Measurements from ENCODE around the gene LTBP2.

LTBP2 gene

DNA sequence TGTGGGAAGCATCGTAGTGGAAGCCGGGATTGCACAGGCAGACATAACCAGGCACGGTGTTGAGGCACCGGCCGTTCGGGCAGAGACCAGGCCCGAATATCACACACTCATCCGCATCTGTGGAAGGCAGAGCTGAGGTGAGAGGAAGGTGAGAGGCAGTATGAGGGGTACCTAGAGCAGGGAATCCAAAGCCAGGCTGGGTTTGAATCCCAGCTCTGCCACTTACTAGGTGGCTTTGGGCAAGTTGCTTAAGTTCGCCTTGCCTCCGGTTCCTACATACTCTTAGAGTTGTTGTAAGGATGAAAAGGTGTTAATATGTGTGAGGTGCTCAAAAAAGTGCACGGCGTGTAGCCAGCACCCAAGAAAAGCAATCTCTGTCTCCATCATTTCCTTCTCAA lies 108.1 kb downstream of the LTBP2 start:
- DNase-seq, result no peak

DNA sequence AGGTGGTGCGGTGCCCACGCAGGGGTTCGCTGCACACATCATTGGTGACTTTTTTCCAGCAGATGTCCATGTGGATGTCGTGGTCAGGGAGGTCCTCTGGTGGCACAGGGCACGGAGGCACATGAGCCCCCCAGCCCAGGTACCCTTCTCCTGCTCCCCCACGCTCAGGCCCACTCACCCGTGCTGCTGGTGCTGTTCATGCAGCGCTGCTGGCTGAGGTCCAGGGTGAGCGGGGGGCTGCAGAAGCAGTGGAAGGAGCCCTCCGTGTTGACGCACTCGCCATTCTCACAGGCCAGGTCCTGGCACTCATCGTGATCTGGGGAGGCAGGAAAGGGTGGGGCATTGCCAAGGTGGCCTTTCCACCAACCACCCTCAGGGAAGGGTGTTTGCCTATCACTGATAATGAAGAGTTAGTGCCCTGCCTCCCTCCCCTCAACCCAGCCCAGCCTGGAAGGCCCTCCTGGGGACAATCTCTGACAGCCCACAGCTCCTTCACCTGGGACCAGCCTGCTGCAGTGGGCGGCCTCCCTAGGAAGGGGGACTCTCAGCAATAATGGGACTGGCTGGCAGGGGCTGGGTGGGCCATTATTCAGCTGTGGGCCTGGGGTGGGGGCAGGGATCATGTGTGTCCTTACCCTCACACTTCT lies 108.6 kb downstream of the LTBP2 start:
- DNase-seq, result no peak

DNA sequence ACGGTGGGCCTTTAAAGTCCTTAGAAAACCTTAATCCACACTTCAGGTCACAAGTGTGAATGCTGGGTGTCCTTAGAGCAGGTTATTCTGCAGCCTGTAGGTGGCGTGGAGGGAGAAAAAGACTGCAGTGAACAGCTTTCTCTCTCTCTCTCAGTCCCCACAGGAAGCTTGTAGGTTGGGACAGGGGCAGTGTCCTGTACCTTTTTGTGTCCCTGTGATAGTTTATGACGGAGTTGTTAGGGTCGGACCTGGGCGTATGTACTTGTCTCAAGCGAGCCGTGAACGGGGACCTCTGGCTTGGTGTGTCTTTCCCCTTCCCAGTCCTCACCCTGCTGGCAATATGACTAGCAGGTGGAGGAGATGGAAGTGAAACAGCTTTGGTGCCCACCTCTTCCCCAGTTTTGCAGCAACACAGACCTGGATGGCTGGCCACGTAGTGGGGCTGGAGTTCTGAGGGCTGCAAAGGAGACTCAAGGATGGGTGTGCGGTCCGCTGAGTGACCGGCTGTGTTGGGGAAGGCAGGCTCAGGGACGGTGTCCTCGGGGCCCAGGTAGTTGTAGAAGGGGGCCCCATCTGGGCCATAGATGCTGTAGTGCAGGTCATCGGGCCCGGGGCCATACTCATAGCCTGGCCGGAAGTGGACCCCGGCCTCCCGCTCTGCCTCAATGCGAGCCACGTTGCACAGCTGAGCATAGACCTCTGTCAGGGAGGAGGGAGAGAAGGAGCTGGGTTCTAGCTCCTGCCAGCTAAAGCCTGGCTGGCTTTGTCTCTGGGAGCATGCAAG lies 109.6 kb downstream of the LTBP2 start:
- no peak for DNase-seq

DNA sequence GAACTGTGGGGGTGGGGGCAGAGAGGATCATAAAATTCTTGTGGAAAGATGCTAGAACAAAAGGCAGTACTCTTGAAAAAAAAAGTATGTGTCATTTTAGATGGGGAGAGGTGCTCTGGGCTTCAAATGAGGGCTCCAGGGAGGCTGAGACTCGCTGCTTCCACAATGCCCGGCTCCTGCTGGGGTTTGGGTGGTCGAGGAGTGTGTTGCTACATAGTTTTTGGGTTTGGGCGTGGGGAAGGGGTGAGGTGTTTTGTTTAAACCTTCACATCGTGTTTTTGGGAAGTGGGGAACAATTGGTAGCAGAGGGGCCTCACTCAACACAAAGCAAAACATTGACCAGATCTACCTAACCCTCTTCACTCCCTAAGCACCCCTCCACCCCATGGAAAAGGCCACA lies 110.3 kb downstream of the LTBP2 start:
- DNase-seq, result no peak

DNA sequence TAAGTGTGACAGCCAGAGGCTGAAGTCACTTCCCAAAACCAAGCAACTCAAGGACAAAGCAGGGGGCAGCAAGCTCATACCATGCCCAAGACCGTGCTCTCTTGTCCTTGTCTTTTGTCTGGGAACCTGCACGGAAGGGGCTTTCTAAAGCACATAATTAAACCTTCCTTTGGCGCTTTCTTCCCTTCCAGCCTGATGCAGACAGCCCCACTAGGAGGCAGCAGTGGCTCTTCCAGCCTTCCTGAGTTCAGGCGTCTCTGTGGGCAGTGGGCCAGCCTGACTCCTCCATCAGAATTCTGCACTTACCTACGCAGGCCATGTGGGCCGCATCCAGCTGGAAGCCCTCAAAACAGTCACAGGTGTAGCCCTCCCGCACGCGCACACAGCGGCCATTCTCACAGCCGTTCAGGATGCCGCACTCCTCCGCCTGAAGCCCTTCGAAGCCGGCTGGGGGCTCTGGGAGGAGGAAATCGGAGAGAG lies 110.9 kb downstream of the LTBP2 start:
- no peak for DNase-seq

DNA sequence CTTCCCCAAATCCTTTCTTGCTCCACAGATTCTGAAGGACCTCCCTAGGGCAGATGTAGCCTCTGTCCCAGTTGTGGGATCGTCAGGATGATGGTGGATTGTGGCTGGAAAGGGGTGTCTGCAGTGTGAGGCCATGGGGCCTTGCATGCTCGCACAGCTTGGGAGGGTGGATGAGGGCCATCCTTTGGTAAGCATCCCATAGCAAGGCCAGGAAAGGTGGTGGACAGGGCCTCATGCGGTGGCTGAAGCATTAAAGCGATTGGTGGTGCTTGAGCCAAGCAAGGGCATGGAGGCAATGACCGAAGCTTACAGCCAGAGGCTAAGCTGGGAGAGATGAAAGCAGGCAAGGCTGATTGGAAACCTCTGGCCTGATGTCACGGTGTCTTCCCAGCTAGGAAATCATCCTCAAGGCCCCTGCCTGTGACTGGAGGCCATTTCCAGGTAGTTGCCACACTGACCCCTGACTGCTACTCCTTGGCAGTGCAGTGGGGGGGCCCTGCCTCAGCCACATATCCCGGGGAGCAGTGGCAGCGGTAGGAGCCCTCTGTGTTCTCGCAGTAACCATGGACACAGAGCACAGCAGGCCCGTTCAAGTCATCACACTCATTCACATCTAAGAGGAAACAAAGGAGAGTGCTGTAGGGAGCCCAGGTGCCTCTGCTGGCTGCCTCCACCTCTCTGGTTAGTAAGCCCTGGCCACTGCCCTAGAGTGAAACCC lies 111.5 kb downstream of the LTBP2 start:
- DNase-seq, result no peak

DNA sequence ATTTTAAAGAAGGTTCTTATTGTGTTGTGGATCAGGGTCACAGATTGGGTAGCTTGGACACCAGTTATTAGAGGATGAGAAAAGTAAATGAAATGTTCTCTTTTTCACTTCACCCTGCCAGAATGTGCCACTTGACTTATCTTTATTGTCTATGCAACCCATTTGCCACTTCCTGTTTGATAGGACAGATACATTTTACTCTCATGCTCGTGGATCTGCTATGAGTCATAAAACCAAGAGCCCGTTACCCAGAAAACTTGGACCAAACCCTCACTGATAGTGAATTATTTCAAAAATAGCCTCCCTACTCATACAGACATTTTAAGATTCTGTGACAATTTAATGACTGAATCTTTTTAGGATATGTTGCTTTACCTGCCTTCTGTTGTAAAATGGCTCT lies 116.7 kb downstream of the LTBP2 start:
- no peak for DNase-seq

DNA sequence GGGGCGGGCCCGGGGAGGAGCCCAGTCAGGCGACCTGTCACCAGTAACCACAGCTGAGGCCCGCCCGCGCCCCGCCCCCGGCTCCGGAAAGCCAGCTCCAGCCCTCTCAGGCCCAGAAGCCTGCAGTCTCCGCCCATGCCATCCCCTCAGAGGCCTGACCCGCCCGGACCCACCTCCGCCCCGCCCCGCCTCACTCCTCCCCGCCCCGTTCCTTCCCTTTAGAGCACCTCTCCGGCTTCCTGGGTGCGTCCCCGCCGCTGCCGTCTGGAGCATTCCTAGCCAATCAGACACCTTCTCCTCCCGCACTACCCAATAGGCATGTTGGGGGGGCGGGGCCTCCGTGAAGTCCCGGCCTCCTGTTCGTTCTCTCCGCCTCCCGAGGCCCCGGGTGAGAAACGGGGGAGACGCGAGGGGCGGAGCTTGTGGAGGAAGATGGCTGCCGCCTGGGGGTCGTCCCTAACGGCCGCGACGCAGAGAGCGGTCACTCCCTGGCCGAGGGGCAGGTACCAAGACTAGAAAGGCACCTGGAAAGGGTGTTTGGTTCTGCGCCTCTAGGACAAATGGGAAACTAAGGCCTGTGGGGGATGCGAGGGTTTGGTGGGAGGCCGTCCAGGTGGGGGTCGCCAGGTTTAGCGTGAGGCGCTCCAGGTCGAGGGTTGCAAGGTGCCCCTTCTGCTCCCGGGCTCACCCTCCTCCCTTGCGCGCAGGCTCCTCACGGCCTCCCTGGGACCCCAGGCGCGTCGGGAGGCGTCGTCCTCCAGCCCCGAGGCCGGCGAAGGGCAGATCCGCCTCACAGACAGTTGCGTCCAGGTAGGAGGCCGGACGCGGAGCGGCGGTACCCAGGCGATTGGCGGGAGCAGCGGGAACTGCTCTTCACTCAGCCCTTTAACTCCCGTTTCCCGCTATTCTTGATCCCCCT lies 118.4 kb downstream of the LTBP2 start, which contains the start of gene ISCA2:
Gene ISCA2, plus strand, starts transcription at position 423 of the 919 bp plus-strand sequence. Its CDS starts 10 bp downstream, at position 433.
- DNase-seq, result peak; percentile 100

DNA sequence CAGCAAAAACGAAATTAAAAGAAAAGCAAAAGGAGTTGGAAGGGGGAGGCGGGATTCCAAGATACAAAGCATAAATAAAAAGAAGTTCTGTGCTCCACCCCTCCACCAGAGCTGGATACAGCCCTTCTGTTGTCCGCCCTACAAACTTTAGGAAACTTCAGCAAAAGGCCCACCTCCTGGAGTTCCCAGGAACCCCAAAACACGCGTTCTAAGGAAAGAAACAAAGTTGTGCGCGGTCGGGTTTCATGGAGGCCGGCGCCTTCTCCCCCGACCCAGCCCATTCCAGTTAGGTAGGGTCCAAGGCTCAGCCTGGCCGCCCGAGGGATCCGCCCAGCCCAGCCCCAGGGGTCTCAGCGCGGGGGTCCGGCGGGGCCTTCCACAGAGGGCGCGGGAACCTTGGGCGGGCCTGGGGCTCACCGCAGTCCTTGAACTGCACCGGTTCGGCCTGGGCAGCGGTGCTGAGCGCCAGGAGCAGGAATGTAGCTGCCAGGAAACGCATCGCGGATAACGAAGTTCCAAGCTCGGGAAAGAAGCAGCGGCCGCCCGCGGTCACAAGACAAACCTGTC lies 119.2 kb downstream of the LTBP2 start, which contains the start of gene NPC2:
Gene NPC2, minus strand, starts transcription at position 530 of the 567 bp plus-strand sequence. Its CDS starts 31 bp downstream, at position 499.
- no peak for DNase-seq

DNA sequence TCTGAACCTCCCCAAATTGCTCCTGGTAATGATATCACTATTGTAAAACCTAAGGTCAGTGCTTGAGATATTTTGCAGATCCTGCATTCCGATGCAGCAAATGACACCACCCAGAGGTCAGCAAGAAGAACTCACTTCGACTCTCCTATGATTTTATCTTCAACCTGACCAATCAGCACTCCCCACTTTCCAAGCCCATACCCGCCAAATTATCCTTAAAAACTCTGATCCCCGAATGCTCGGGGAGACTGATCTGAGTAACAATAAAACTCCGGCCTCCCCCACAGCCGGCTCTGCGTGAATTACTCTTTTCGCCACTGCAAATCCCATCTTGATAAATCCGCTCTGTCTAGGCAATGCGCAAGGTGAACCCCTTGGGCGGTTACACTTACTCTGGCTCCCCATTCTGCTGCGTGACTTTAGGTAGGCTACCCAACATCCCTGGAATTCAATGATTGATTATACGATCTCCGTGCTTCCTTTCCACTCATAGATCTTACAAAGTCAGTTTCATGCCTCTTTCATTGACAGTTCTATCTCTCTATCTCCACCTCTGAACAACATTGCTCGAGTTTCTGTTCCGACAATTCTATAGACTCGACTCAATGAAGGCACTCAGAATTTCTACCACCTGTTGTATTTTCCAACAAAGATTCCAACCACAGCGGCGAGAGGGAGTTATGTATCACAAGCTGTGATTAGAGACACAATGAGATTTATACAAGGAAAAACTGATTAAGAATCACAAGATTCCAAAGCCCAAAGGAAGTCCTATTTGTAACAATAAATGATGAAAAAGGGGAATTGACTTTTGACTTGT lies 119.9 kb downstream of the LTBP2 start:
- DNase-seq, result no peak

DNA sequence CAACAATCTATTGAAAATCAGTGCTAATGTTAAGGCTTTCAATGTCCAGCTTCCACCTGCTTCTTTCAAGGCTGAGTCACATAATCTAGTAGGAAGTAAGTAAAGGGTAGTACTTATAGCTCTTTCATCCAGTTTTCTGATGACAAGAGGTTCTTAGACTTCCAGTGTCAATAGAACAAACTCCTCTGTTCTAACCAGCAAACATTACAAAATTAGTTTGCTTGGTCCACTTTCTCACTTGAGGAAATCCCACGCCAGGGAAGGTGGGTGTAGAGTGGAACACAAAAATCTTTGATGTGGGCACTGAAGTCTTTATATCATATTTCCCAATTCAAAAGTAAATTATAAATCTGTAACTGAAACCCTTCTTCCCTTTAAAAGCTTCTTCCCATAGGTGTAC lies 121.6 kb downstream of the LTBP2 start:
- no peak for DNase-seq

DNA sequence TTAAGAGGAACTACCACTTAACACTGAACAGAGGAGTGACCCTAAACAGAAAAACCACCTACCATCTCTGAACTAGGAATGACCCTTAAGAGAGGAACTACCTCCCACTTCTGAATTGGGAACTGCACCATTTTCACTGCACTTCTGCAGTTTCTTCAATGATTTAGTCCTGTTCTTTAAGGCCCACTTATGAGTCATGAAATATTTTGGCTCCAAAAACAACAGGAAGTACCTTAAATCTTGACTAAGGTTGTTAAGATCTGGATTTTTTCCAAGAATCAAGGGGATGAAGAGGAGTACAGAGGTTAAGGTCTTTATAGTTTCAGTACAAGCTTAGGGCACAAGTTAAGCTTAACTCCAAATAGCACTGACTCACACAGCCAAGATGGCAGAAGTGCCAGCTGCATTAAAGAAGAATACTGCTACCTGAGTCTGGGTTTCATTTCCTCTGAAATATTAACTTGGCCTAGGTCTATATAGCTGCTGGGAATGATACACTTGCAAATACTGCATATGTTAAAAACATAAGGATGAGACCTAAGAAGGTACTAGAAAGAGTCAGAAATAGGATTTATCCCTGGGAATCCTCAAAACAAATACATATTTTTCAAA lies 123.1 kb downstream of the LTBP2 start:
- no peak for DNase-seq

DNA sequence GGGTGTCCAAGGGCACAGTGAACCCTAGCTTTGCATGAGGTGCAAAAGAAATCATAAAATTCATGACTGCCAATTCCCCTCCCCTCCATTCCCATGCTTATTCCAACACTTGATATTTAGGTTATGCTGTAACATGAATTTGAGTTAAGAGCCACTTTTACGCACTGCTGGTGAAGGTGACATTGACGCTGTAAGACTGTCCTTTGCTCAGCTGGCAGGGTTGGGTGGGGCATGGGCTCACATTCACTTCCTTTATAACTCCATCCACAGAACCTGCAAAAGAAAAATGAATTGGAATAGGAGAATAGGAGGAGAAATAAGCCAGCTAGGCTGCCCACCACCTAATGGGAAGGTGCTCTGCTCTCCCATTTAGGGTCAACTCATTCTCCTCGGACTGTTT lies 125.9 kb downstream of the LTBP2 start:
- no peak for DNase-seq

DNA sequence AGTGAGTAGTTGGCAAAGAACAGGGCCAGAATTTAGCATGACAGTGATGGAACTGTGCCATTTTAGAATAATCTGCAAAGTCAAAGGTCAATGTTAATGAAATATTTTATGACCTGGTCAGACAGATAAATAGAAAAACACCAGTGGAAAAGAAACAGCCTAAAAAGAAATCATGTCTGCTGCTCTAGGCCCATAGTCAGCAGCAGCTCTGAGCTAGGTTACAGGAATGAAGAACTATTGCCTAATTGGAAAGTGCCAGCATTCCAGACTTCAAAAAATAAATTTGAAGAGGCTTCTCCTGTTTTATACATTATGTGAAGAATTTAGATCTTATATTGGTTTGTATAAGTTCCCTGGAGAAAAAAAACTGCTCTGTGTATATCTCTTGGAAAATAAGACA lies 128.7 kb downstream of the LTBP2 start:
- no peak for DNase-seq

DNA sequence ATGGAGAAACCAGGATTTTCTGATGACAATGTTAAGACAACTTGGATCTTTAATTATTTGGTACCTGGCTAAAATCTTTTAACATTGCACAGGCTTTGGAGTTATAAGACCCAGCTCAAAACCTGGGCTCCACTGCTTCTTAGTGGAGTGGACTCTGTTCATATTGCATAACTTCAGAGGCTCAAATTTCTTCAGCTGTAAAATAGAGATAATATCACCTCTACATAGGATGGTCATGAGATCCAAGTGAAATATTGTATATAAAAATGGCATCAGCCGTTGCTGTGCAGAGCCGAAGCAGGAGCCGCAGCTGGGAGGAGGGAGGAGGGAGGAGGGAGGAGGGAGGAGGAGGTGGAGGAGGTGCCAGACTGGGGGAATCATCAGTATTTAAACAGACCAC lies 129.5 kb downstream of the LTBP2 start:
- DNase-seq, result no peak

DNA sequence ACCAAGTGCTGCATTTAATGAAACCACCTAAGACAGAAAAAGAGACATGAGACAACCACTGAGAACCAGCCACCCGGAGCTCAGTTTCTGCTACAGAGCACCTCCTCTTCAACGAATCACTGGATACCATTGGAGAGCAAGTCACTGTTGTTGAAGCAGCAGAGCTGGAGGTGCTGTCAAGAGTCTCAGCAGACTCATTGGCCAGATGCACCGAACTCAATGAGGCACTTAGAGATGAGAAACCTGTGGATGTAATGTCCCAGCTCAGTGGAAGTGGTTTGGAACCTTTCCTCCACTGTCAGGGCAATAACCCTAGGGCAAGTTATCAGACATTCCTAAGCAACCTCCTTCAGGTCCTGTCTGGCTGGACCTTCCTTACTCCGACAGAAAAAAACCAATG lies 132.0 kb downstream of the LTBP2 start:
- no peak for DNase-seq

DNA sequence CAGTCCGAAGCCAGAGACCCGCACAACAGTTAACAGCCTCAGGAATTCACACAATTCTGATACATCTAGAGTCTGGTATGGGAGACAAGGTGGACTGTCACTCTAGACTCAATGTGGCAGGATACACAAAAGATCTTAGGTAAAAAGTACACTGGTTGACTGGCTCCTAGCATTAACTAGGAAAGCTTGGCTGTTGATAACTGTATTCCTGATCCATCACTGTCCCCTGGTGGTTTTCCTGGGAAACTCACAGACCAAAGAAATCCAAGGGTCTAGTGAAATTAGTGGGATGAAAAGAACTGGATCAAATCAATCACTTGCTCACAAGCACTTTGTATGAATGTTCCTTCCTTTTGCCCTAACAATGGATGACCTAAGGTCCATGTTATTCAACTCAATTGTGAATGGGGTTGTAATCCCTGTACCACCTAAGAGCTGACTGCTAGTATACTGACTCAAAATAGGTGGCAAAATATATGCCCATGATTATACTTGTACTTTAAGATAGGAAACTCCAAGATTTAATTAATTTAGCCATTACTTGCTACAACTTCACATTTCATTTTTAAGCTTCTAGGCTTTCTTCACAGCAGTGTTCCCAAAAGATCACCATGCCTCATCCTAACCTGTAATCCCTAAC lies 132.9 kb downstream of the LTBP2 start:
- DNase-seq, result no peak

DNA sequence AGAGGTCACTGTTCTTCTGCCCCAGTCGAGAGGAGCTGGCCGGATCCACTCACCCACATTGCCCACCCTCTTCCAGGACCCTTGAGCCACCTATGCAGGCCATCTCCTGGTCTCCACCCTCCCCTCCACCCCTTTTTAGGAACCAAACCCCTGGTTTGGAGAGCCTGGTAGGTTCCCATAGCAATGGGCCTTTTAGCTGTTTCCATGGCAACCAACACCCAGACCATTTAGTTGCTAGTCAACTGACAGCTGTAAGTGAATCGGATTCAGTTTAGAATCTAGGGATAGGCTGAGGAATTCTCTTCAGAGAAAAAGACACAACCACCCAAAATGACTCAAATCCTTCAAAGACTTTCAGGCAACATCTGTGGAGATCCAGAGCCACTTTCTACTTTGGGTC lies 135.4 kb downstream of the LTBP2 start:
- no peak for DNase-seq

DNA sequence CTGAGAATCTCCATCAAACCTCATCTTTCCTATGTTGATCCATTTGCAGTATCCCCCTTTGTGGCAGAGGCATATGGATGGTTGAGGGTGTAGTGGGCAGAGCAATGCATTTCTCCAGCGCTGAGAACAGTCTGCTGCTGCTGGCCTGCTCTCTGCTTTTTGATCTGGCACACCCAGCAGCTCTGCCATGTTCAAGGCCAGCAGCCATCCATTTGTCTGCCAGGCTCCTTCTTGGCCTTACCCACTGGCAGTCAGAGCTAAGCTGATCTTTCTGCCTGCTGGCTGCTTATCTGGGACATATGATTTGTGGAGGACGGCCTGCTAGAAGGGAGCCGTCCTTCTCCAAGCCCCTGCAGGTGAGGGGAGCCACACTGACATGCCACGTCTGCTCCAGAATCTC lies 135.9 kb downstream of the LTBP2 start:
- DNase-seq, result no peak

DNA sequence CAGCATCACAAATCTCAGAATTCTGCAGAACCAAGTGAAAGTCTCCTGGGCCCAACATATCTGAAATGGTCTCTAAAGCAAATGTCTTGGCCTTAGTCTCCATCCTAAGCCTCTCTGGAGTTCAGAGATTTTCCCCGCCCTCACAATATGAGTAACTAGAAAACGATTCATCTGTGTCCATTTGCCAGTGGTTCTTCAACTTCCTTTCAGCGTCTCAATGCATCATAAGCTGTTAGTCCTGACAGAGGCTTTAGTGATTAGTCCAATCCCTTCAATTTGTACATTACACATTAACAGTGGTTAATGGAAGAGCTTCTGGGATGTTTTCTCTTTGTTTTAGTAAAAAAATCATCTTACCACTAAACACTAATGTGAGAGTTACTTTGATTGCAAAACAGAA lies 136.4 kb downstream of the LTBP2 start:
- DNase-seq, result no peak

All from activated CD4-positive, CD25-positive, alpha-beta regulatory T cell treated with anti-CD3 and anti-CD28 coated beads, Interleukin-2, amount 50 U/mL, for 72 hours (primary cell).